BLaER1 (cell line): ENCODE measurements around the gene DPH7.
"Not testable (repeated sequence)": the region's sequence is repeated elsewhere in the genome, so short reads cannot be mapped to it uniquely, and the experiment has no call there.

ENCODE experiments used
- H3K27ac ChIP-seq: shearing (Covaris generic); formaldehyde crosslinking; 2 replicates; pipeline ENCODE4 v1.8.1; 2022
- H3K27me3 ChIP-seq: shearing (Covaris generic); formaldehyde crosslinking; 2 replicates; pipeline ENCODE4 v1.8.1; 2022
- H3K36me3 ChIP-seq: shearing (Covaris generic); formaldehyde crosslinking; 2 replicates; pipeline ENCODE4 v1.8.1; 2022
- H3K4me1 ChIP-seq: shearing (Covaris generic); formaldehyde crosslinking; 2 replicates; pipeline ENCODE4 v1.8.1; 2022
- H3K4me2 ChIP-seq: shearing (Covaris generic); formaldehyde crosslinking; 2 replicates; pipeline ENCODE4 v1.8.1; 2022
- H3K4me3 ChIP-seq: shearing (Covaris generic); formaldehyde crosslinking; 2 replicates; pipeline ENCODE4 v1.8.1; 2022
- H3K9ac ChIP-seq: shearing (Covaris generic); formaldehyde crosslinking; 2 replicates; pipeline ENCODE4 v1.8.1; 2022
- H3K9me3 ChIP-seq: shearing (Covaris generic); formaldehyde crosslinking; 2 replicates; pipeline ENCODE4 v1.8.1; 2022
- H4K20me1 ChIP-seq: shearing (Covaris generic); formaldehyde crosslinking; 2 replicates; pipeline ENCODE4 v1.8.1; 2022
- Cebpa-rat ChIP-seq: shearing (Covaris generic); IDR thresholded peaks from 2 replicates; pipeline ENCODE4 v1.8.1; 2022

Gene DPH7

GRCh38 chr9:137581361-137582285 lies 2.9 kb upstream of the DPH7 start:
- TF ChIP-seq Cebpa-rat = no peak
- H4K20me1 ChIP-seq = peaks cover 81% of the 10 kb centered on the region
- H3K36me3 ChIP-seq = peaks cover 74% of the 10 kb centered on the region

GRCh38 chr9:137580954-137581322 lies 2.2 kb upstream of the DPH7 start:
- Histone ChIP-seq H3K4me1 (peaks cover 27% of the 10 kb centered on the region), H3K9me3 (no peaks in the 10 kb centered on the region), H3K27me3 (no peaks in the 10 kb centered on the region), H3K36me3 (peaks cover 74% of the 10 kb centered on the region), H3K27ac (no peak overlapping the region), H3K9ac (0 out of 2 replicates have a peak overlapping the region, but pooled peaks have one; percentile 29), H3K4me2 (no peak overlapping the region), H4K20me1 (peaks cover 82% of the 10 kb centered on the region), H3K4me3 (no peak overlapping the region)
- no peak for TF ChIP-seq Cebpa-rat

More at GRCh38 chr9:137581361-137582285, 2.9 kb upstream of the DPH7 start:
- Histone ChIP-seq H3K27me3 (no peaks in the 10 kb centered on the region), H3K27ac (no peak overlapping the region), H3K9me3 (no peaks in the 10 kb centered on the region), H3K4me3 (no peak overlapping the region), H3K9ac (0 out of 2 replicates have a peak overlapping the region, but pooled peaks have one; percentile 29), H3K4me2 (no peak overlapping the region), H3K4me1 (peaks cover 20% of the 10 kb centered on the region)

GRCh38 chr9:137580209-137580953 lies 1.7 kb upstream of the DPH7 start:
- Histone ChIP-seq H3K9ac (0 out of 2 replicates have a peak overlapping the region, but pooled peaks have one; percentile 19), H4K20me1 (peaks cover 82% of the 10 kb centered on the region), H3K9me3 (no peaks in the 10 kb centered on the region), H3K4me1 (peaks cover 33% of the 10 kb centered on the region), H3K27ac (no peak overlapping the region), H3K4me3 (no peak overlapping the region), H3K27me3 (no peaks in the 10 kb centered on the region), H3K36me3 (peaks cover 74% of the 10 kb centered on the region), H3K4me2 (no peak overlapping the region)
- TF ChIP-seq Cebpa-rat = no peak

- Histone ChIP-seq H3K4me1 (peaks cover 39% of the 10 kb centered on the region), H4K20me1 (peaks cover 82% of the 10 kb centered on the region), H3K9ac (peak overlapping the region; percentile 93; the same call in 1 of the 2 replicates), H3K9me3 (no peaks in the 10 kb centered on the region), H3K27me3 (no peaks in the 10 kb centered on the region), H3K4me2 (peak overlapping the region; percentile 98), H3K27ac (peak overlapping the region; percentile 88; the same call in 1 of the 2 replicates), H3K4me3 (peak overlapping the region; percentile 91; the same call in 1 of the 2 replicates), H3K36me3 (peaks cover 74% of the 10 kb centered on the region)
- no peak for TF ChIP-seq Cebpa-rat
These were observed 507 bp upstream of the DPH7 start for GRCh38 chr9:137579259-137579604.

GRCh38 chr9:137575716-137576411 lies 2.9 kb downstream of the DPH7 start:
- Histone ChIP-seq H3K27ac (no peak overlapping the region), H3K4me2 (peak overlapping the region; percentile 98), H3K27me3 (no peaks in the 10 kb centered on the region), H4K20me1 (peaks cover 64% of the 10 kb centered on the region), H3K9me3 (no peaks in the 10 kb centered on the region), H3K36me3 (peaks cover 71% of the 10 kb centered on the region), H3K4me3 (0 out of 2 replicates have a peak overlapping the region, but pooled peaks have one; percentile 91), H3K4me1 (peaks cover 39% of the 10 kb centered on the region), H3K9ac (peak overlapping the region; percentile 93; the same call in 1 of the 2 replicates)
- no peak for TF ChIP-seq Cebpa-rat

GRCh38 chr9:137575364-137575715 lies 3.4 kb downstream of the DPH7 start:
- H3K4me1 ChIP-seq = peaks cover 39% of the 10 kb centered on the region
- H3K27me3 ChIP-seq = no peaks in the 10 kb centered on the region
- H3K9me3 ChIP-seq = no peaks in the 10 kb centered on the region
- H3K27ac ChIP-seq = no peak overlapping the region
- H3K4me2 ChIP-seq = 0 out of 2 replicates have a peak overlapping the region, but pooled peaks have one; percentile 98
- peaks cover 71% of the 10 kb centered on the region for H3K36me3 ChIP-seq
- peaks cover 58% of the 10 kb centered on the region for H4K20me1 ChIP-seq
- H3K4me3 ChIP-seq = no peak overlapping the region
- no peak for TF ChIP-seq Cebpa-rat
- 0 out of 2 replicates have a peak overlapping the region, but pooled peaks have one; percentile 93 for H3K9ac ChIP-seq

GRCh38 chr9:137574192-137574591 lies 4.5 kb downstream of the DPH7 start:
- peaks cover 37% of the 10 kb centered on the region for H3K4me1 ChIP-seq
- H3K36me3 ChIP-seq = peaks cover 70% of the 10 kb centered on the region
- no peak overlapping the region for H3K27ac ChIP-seq
- no peak overlapping the region for H3K4me2 ChIP-seq
- H3K27me3 ChIP-seq = no peaks in the 10 kb centered on the region
- no peak for TF ChIP-seq Cebpa-rat
- no peak overlapping the region for H3K4me3 ChIP-seq
- 0 out of 2 replicates have a peak overlapping the region, but pooled peaks have one; percentile 93 for H3K9ac ChIP-seq
- peaks cover 54% of the 10 kb centered on the region for H4K20me1 ChIP-seq
- H3K9me3 ChIP-seq = no peaks in the 10 kb centered on the region

- peaks cover 53% of the 10 kb centered on the region for H3K36me3 ChIP-seq
- H3K4me3 ChIP-seq = no peak overlapping the region
- no peak overlapping the region for H3K27ac ChIP-seq
- H3K9me3 ChIP-seq = no peaks in the 10 kb centered on the region
- TF ChIP-seq Cebpa-rat = no peak
- H3K27me3 ChIP-seq = no peaks in the 10 kb centered on the region
- H4K20me1 ChIP-seq = peaks cover 34% of the 10 kb centered on the region
- H3K9ac ChIP-seq = no peak overlapping the region
- H3K4me2 ChIP-seq = no peak overlapping the region
- peaks cover 16% of the 10 kb centered on the region for H3K4me1 ChIP-seq
These were observed 8.2 kb downstream of the DPH7 start for GRCh38 chr9:137570566-137570965.

GRCh38 chr9:137569609-137570203 lies 9.0 kb downstream of the DPH7 start:
- H3K36me3 ChIP-seq = peaks cover 49% of the 10 kb centered on the region
- H4K20me1 ChIP-seq = peaks cover 29% of the 10 kb centered on the region
- H3K4me3 ChIP-seq = no peak overlapping the region
- no peak overlapping the region for H3K4me2 ChIP-seq
- H3K27ac ChIP-seq = no peak overlapping the region
- no peak overlapping the region for H3K9ac ChIP-seq
- no peaks in the 10 kb centered on the region for H3K9me3 ChIP-seq
- no peak for TF ChIP-seq Cebpa-rat
- H3K27me3 ChIP-seq = no peaks in the 10 kb centered on the region
- H3K4me1 ChIP-seq = peaks cover 12% of the 10 kb centered on the region

GRCh38 chr9:137568445-137568844 lies 10.3 kb downstream of the DPH7 start:
- not testable (repeated sequence) for H3K27me3 ChIP-seq, H3K9ac ChIP-seq, H3K4me3 ChIP-seq, H3K9me3 ChIP-seq
- H3K36me3 ChIP-seq = peaks cover 49% of the 10 kb centered on the region
- H3K4me1 ChIP-seq = peaks cover 21% of the 10 kb centered on the region
- peak overlapping the region; percentile 48 for H3K27ac ChIP-seq
- H3K4me2 ChIP-seq = peak overlapping the region; percentile 33
- H4K20me1 ChIP-seq = peaks cover 32% of the 10 kb centered on the region
